K562 (cell line): Measurements from ENCODE around the gene SUMO3. TPM values are rescaled to one million over a fixed set of nuclear protein-coding genes. Genes with fewer than 3 reads are reported as not detected.

Experiments used
- ATAC-seq: fragments of 200-7000 bp; cut with Tn5 transposase; 3 replicates; pipeline ENCODE4 v1.9.1; 2020; ENCODE audit warnings: moderate library complexity
- BruUV-seq: library from RNA; stranded (reverse); fragments of 400-500 nt; replicated peaks from 2 replicates; lab custom pipeline; 2021; lab: Mats Ljungman, UMichigan
- CTCF ChIA-PET: fragments of 300-600 bp; formaldehyde crosslinking; extraction: SDS; loops from one replicate; lab custom pipeline; 2021; ENCODE audit warnings: low intra/inter-chr PET ratio; lab: Yijun Ruan, JAX
- POLR2A ChIA-PET: fragments of 300-600, 350-650 bp; sonication (Branson Sonifier 250); formaldehyde crosslinking; extraction: SDS; loops from one replicate; lab custom pipeline; 2021; ENCODE audit warnings: antibody characterized with exemption, inconsistent platforms; lab: Yijun Ruan, JAX
- DNase-seq, 4 experiments: peaks; one replicate each; pipeline versions ENCODE4 v3.0.0 to v3.0.0-alpha.2; 2011 to 2018; ENCODE audit warnings: low spot score in 3 of 4, mixed read lengths in 3 of 4; ENCODE audit errors: extremely low read depth in 1 of 4
- FAIRE-seq: peaks from 2 replicates; lab custom pipeline; 2011; peaks lifted over from hg19 to GRCh38; lab: Jason Lieb, UNC
- H2AFZ ChIP-seq: 2 replicates; pipeline ENCODE4 v1.6.0; 2011; ENCODE audit warnings: low read depth, low read length, control low read depth, inconsistent platforms
- H3K27ac ChIP-seq: fragments of 200-600 bp; 3 replicates; pipeline ENCODE4 v1.8.0; 2011; ENCODE audit warnings: low read depth, mild to moderate bottlenecking, control low read depth, inconsistent platforms, low read length, moderate library complexity, mixed read lengths; ENCODE audit errors: extremely low read depth
- H3K27me3 ChIP-seq, 2 experiments: fragments of 300-600 bp in 1 of 2; 2 replicates in 1 of 2; 3 replicates in 1 of 2; pipeline versions ENCODE4 v1.6.0 to v1.8.0; 2011; ENCODE audit warnings: inconsistent platforms in 2 of 2, low read length in 2 of 2, mild to moderate bottlenecking in 1 of 2, mixed read lengths in 1 of 2, moderate library complexity in 1 of 2; ENCODE audit not compliant: control insufficient read depth in 2 of 2, insufficient read depth in 2 of 2
- H3K36me3 ChIP-seq: fragments of 300-600 bp; 3 replicates; pipeline ENCODE4 v1.8.0; 2011; ENCODE audit warnings: mild to moderate bottlenecking, low read length, inconsistent platforms; ENCODE audit not compliant: control insufficient read depth, insufficient read depth
- H3K4me1 ChIP-seq, 2 experiments: fragments of 200-600 bp in 1 of 2; replicated peaks in 1 of 2; 2 replicates in 1 of 2; 3 replicates in 1 of 2; pipeline versions ENCODE4 v1.5.1 to v1.8.0; 2011; ENCODE audit warnings: inconsistent platforms in 2 of 2, low read length in 2 of 2, mild to moderate bottlenecking in 1 of 2, mixed read lengths in 1 of 2, moderate library complexity in 1 of 2; ENCODE audit not compliant: control insufficient read depth in 2 of 2, insufficient read depth in 2 of 2
- H3K4me2 ChIP-seq: 2 replicates; pipeline ENCODE4 v1.6.1; 2011; ENCODE audit warnings: low read length, control low read depth, inconsistent platforms, mixed read lengths; ENCODE audit not compliant: insufficient read depth
- H3K4me3 ChIP-seq: fragments of 200-600 bp; sonication (generic), shearing (Covaris generic); 2 replicates; pipeline ENCODE4 v1.5.1; 2016; ENCODE audit warnings: control low read depth, inconsistent platforms
- H3K79me2 ChIP-seq: fragments of 200-600 bp; 3 replicates; pipeline ENCODE4 v1.8.0; 2011; ENCODE audit warnings: low read length, inconsistent platforms; ENCODE audit not compliant: control insufficient read depth, insufficient read depth
- H3K9ac ChIP-seq, 2 experiments: 2 replicates each; pipeline versions ENCODE4 v1.6.0 to v1.6.1; 2011; ENCODE audit warnings: low read depth in 2 of 2, low read length in 2 of 2, control low read depth in 1 of 2, inconsistent platforms in 1 of 2, mild to moderate bottlenecking in 1 of 2, mixed read lengths in 1 of 2; ENCODE audit not compliant: insufficient read depth in 1 of 2
- H3K9me1 ChIP-seq: one replicate; pipeline ENCODE4 v1.6.0; 2011; ENCODE audit warnings: inconsistent platforms, mild to moderate bottlenecking, low read length, moderate library complexity; ENCODE audit not compliant: control insufficient read depth, insufficient read depth
- H3K9me3 ChIP-seq: replicated peaks from 2 replicates; pipeline ENCODE4 v1.5.1; 2011; ENCODE audit warnings: low read depth, low read length, inconsistent platforms; ENCODE audit not compliant: control insufficient read depth, insufficient read depth
- H4K20me1 ChIP-seq: replicated peaks from 2 replicates; pipeline ENCODE4 v1.6.1; 2011; ENCODE audit warnings: low read length, inconsistent platforms, mixed read lengths; ENCODE audit not compliant: control insufficient read depth, insufficient read depth
- BHLHE40 ChIP-seq: IDR thresholded peaks from 2 replicates; pipeline ENCODE4 v1.6.1; 2011; ENCODE audit warnings: low read length, improper control_type of control experiment
- CCNT2 ChIP-seq: IDR thresholded peaks from 2 replicates; pipeline ENCODE4 v1.6.1; 2011; ENCODE audit warnings: borderline replicate concordance, low read depth, mild to moderate bottlenecking, moderate library complexity, mixed read lengths, low read length; ENCODE audit not compliant: insufficient read length; ENCODE audit errors: extremely low read depth
- CXXC5 ChIP-seq: fragments of 250-450 bp; sonication (Bioruptor Pico); IDR thresholded peaks from 2 replicates; pipeline ENCODE4 v1.8.0; 2022; ENCODE audit warnings: inconsistent platforms, mild to moderate bottlenecking, moderate library complexity
- DMBX1 ChIP-seq: fragments of 250-450 bp; sonication (Bioruptor Pico); IDR thresholded peaks from 2 replicates; pipeline ENCODE4 v1.8.0; 2022; ENCODE audit warnings: inconsistent platforms, mild to moderate bottlenecking, moderate library complexity, borderline replicate concordance
- HMGN3 ChIP-seq: IDR thresholded peaks from 2 replicates; pipeline ENCODE4 v1.6.1; 2011; ENCODE audit warnings: borderline replicate concordance, low read depth, mild to moderate bottlenecking, mixed read lengths, low read length; ENCODE audit not compliant: insufficient read length; ENCODE audit errors: extremely low read depth
- KLF6 ChIP-seq: fragments of 250-450 bp; sonication (Bioruptor Pico); IDR thresholded peaks from 2 replicates; pipeline ENCODE4 v1.4.0; 2020; ENCODE audit warnings: mild to moderate bottlenecking, moderate library complexity, borderline replicate concordance
- MTF1 ChIP-seq: fragments of 250-450 bp; sonication (Bioruptor Pico); IDR thresholded peaks from 2 replicates; pipeline ENCODE4 v1.9.0; 2021; ENCODE audit warnings: moderate library complexity, mild to moderate bottlenecking, inconsistent platforms, borderline replicate concordance
- ZNF695 ChIP-seq: fragments of 450-650 bp; formaldehyde crosslinking; IDR thresholded peaks from 2 replicates; pipeline ENCODE4 v1.4.0; 2020; ENCODE audit warnings: mild to moderate bottlenecking, moderate library complexity
- WGBS: fragments of 100-300 bp; shearing (Covaris generic); methylation state at CpG from one replicate; pipeline ENCODE4 v1.1.6; 2016; ENCODE audit warnings: low coverage, mixed read lengths; ENCODE audit not compliant: insufficient coverage; ENCODE audit errors: missing lambda C conversion rate; 5-methylcytosine and 5-hydroxymethylcytosine counted together
- in situ Hi-C: fragments of 300-500 bp; cut with MboI; formaldehyde crosslinking; loops from 4 replicates; pipeline ENCODE4 v1.15.0; 2018; ENCODE audit warnings: inconsistent platforms, mixed read lengths
- intact Hi-C: fragments of 100-400 bp; cut with micrococcal nuclease; formaldehyde crosslinking; loops from 2 replicates; pipeline ENCODE4 v1.14.2; 2022
- polyA plus RNA-seq, 8 experiments: library from polyadenylated mRNA; depleted of rRNA in 4 of 8; stranded (reverse) in 5 of 8; unstranded in 3 of 8; fragments of >200 nt; fragmentation: Nextera tagmentation in 2 of 8; fragmentation: Illumina TruSeq in 1 of 8; extraction: Ambion mirVana in 2 of 8; extraction: Trizol in 1 of 8; gene quantifications; 2 replicates each; pipeline versions ENCODE4 v1.2.1 to v1.2.3, GENCODE V29; 2011 to 2014; ENCODE audit warnings: inconsistent platforms in 1 of 8, missing spikeins in 1 of 8
- total RNA-seq, 7 experiments: library from RNA; depleted of rRNA in 6 of 7; stranded (reverse); fragments of >200 nt in 6 of 7; fragmentation: Illumina TruSeq in 2 of 7; extraction: Trizol in 2 of 7; gene quantifications; 2 replicates each; pipeline versions ENCODE4 v1.2.1 to v1.2.3, GENCODE V29; 2011 to 2021; ENCODE audit warnings: low replicate concordance in 1 of 7
- TF ChIP-seq, protein P1 (sequence below): fragments of 250-450 bp; sonication (Bioruptor Pico); IDR thresholded peaks from 2 replicates; pipeline ENCODE4 v1.9.0; 2021; ENCODE audit warnings: mild to moderate bottlenecking, inconsistent platforms
- TF ChIP-seq, protein P2 (sequence below), 2 experiments: fragments of 150-350 bp in 1 of 2; IDR thresholded peaks; 2 replicates each; pipeline ENCODE4 v1.6.1; 2012 to 2016; ENCODE audit warnings: low read depth in 2 of 2, low read length in 2 of 2, mild to moderate bottlenecking in 1 of 2, moderate library complexity in 1 of 2
- TF ChIP-seq, protein P3 (sequence below): fragments of 450-650 bp; conservative IDR thresholded peaks from 2 replicates; pipeline ENCODE4 v1.6.1; 2016; ENCODE audit warnings: missing genetic modification characterization, low read depth, mild to moderate bottlenecking, missing compliant biosample characterization, moderate library complexity

Gene SUMO3
- total and polyA plus RNA-seq, 9 of the 15 experiments (the other 6 are each of a cell fraction or from before 2014, with no cell fraction given), result 13.9 to 143 (median 113) TPM

DNA sequence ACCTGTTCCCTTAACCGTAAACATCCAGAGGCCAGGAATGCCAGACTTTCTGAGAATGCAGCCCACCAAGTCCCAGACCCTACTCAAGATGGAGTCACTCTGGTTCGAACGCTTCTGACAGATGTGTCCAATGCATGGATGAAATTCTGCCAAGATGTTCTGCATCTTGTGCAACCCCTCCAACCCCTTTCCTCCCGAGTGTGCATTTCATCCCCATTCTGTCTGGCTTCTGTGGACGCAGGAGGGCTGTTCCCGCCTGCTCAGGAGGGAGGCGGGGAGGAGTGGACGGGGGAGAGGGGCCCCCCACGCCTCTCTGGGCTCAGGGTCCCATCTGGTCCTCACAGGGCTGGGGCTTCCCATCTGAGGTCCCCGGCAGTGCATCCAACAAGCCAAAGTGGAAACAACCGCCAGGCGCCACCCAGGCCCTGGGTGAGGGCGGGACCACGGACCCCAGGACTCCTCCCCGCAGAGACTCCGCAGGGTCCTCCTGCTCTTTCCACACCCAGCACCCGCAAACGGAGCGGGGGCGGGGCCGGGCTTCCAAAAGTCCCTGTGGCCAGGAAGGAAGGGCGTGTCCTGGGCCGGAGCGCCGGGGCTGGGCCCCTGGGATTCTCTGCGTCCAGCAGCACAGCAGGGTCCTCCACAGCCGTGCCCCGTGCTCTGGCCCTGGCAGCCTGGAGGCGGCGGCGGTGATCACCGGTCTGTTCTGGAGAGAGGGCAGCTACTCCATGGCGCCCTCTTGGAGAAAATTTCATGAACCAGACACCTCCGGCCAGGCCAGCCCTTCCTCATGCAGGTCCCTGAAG, 27.8 kb upstream of the SUMO3 start:
- intact Hi-C loops, result loop anchor here (5.0 kb wide), 1 partner anchor 43 kb away; the partner anchor contains the start of gene UBE2G2
- DNase-seq (peak; percentile 88 to 97 (median 94)), FAIRE-seq (peak; percentile 90), ATAC-seq (peak; percentile 90)
- BruUV-seq, result no TSS peak
- Histone ChIP-seq H3K9ac (peak overlapping the region; percentile 25 to 85), H3K4me1 (peaks cover 15 to 47% of the 10 kb centered on the region in 2 experiments), H4K20me1 (no peaks in the 10 kb centered on the region), H3K27me3 (peaks cover 9 to 25% of the 10 kb centered on the region in 2 experiments; a peak in 4 of 5 replicates), H3K36me3 (peaks cover 20% of the 10 kb centered on the region; the same call in 2 of the 3 replicates), H3K9me3 (no peaks in the 10 kb centered on the region), H3K9me1 (no peaks in the 10 kb centered on the region), H3K79me2 (no peaks in the 10 kb centered on the region), H3K27ac (no peak overlapping the region), H3K4me3 (peak overlapping the region; percentile 32), H3K4me2 (peak overlapping the region; percentile 59), H2AFZ (peak overlapping the region; percentile 67)
- 4% methylated on average over 32 of the region's 34 CpGs for WGBS
- ChIA-PET POLR2A (interaction anchor here (0.6 to 1.4 kb wide), 5 partner anchors 9 to 229 kb away, joined by 3 to 6 read pairs (median 4); no protein-coding TSS in a partner anchor), CTCF (interaction anchor here (0.6 to 0.8 kb wide), 2 partner anchors 13 to 45 kb away, joined by 3 read pairs; no protein-coding TSS in a partner anchor)
- in situ Hi-C loops, result no loop called here
- TF ChIP-seq BHLHE40, result peak; percentile 49; the same call in 1 of the 2 replicates
- peak; percentile 71; the same call in 1 of the 2 replicates for TF ChIP-seq DMBX1 (CRISPR knock-in tag)
- 0 out of 2 replicates have a peak, but pooled peaks have one; percentile 16 for TF ChIP-seq MTF1 (CRISPR knock-in tag)
- no peak for TF ChIP-seq ZNF695 (CRISPR knock-in tag)
- peak; percentile 60 for TF ChIP-seq HMGN3
- peak; percentile 78; the same call in 1 of the 2 replicates for TF ChIP-seq KLF6 (CRISPR knock-in tag)
- TF ChIP-seq, protein P1, sequence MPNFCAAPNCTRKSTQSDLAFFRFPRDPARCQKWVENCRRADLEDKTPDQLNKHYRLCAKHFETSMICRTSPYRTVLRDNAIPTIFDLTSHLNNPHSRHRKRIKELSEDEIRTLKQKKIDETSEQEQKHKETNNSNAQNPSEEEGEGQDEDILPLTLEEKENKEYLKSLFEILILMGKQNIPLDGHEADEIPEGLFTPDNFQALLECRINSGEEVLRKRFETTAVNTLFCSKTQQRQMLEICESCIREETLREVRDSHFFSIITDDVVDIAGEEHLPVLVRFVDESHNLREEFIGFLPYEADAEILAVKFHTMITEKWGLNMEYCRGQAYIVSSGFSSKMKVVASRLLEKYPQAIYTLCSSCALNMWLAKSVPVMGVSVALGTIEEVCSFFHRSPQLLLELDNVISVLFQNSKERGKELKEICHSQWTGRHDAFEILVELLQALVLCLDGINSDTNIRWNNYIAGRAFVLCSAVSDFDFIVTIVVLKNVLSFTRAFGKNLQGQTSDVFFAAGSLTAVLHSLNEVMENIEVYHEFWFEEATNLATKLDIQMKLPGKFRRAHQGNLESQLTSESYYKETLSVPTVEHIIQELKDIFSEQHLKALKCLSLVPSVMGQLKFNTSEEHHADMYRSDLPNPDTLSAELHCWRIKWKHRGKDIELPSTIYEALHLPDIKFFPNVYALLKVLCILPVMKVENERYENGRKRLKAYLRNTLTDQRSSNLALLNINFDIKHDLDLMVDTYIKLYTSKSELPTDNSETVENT (CRISPR knock-in tag), result peak; percentile 64; the same call in 1 of the 2 replicates
- peak; percentile 45 for TF ChIP-seq CCNT2
- TF ChIP-seq, protein P2, sequence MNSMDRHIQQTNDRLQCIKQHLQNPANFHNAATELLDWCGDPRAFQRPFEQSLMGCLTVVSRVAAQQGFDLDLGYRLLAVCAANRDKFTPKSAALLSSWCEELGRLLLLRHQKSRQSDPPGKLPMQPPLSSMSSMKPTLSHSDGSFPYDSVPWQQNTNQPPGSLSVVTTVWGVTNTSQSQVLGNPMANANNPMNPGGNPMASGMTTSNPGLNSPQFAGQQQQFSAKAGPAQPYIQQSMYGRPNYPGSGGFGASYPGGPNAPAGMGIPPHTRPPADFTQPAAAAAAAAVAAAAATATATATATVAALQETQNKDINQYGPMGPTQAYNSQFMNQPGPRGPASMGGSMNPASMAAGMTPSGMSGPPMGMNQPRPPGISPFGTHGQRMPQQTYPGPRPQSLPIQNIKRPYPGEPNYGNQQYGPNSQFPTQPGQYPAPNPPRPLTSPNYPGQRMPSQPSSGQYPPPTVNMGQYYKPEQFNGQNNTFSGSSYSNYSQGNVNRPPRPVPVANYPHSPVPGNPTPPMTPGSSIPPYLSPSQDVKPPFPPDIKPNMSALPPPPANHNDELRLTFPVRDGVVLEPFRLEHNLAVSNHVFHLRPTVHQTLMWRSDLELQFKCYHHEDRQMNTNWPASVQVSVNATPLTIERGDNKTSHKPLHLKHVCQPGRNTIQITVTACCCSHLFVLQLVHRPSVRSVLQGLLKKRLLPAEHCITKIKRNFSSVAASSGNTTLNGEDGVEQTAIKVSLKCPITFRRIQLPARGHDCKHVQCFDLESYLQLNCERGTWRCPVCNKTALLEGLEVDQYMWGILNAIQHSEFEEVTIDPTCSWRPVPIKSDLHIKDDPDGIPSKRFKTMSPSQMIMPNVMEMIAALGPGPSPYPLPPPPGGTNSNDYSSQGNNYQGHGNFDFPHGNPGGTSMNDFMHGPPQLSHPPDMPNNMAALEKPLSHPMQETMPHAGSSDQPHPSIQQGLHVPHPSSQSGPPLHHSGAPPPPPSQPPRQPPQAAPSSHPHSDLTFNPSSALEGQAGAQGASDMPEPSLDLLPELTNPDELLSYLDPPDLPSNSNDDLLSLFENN (IDR thresholded peaks at IDR 0.05; ENCODE audit: low read depth in 2 of 2, low read length in 2 of 2), result no peak
- TF ChIP-seq CXXC5 (CRISPR knock-in tag), result peak; percentile 3; the same call in 1 of the 2 replicates
- TF ChIP-seq, protein P3, sequence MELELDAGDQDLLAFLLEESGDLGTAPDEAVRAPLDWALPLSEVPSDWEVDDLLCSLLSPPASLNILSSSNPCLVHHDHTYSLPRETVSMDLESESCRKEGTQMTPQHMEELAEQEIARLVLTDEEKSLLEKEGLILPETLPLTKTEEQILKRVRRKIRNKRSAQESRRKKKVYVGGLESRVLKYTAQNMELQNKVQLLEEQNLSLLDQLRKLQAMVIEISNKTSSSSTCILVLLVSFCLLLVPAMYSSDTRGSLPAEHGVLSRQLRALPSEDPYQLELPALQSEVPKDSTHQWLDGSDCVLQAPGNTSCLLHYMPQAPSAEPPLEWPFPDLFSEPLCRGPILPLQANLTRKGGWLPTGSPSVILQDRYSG (tag), result peak; percentile 92
